AG04450 (cell line): ENCODE results near the gene SLC22A5. TPM values are rescaled to one million over a fixed set of nuclear protein-coding genes. Genes with fewer than 3 reads are reported as not detected.
"Not testable (repeated sequence)": the region's sequence is repeated elsewhere in the genome, so short reads cannot be mapped to it uniquely, and the experiment has no call there.

Source experiments
- CTCF ChIA-PET: fragments of 300-600, 350-600 bp; formaldehyde crosslinking; extraction: SDS; loops from one replicate; lab custom pipeline; 2022; ENCODE audit warnings: antibody characterized with exemption, inconsistent platforms; lab: Charles Lee
- POLR2A ChIA-PET: fragments of 350-600 bp; formaldehyde crosslinking; extraction: SDS; loops from one replicate; lab custom pipeline; 2021; ENCODE audit warnings: antibody characterized with exemption, inconsistent platforms; lab: Yijun Ruan, JAX
- DNase-seq: peaks from one replicate; pipeline ENCODE4 v3.0.0-alpha.2; 2011; ENCODE audit warnings: low read depth, low spot score
- H3K27ac ChIP-seq: one replicate; pipeline ENCODE4 v1.5.1; 2012; ENCODE audit warnings: low read depth, low read length, control low read depth
- H3K27me3 ChIP-seq: one replicate; pipeline ENCODE4 v1.6.0; 2012; ENCODE audit warnings: low read length; ENCODE audit not compliant: control insufficient read depth, insufficient read depth
- H3K4me3 ChIP-seq: 2 replicates; pipeline ENCODE4 v1.5.1; 2011; ENCODE audit warnings: mild to moderate bottlenecking, low read depth, low read length, control low read depth
- H3K9me3 ChIP-seq: 2 replicates; pipeline ENCODE4 v1.5.1; 2012; ENCODE audit warnings: low read length; ENCODE audit not compliant: control insufficient read depth, insufficient read depth
- CTCF ChIP-seq: IDR thresholded peaks from 2 replicates; pipeline ENCODE4 v1.5.1; 2011; ENCODE audit warnings: low read depth, low read length, control low read depth, inconsistent platforms
- polyA plus RNA-seq: library from polyadenylated mRNA; depleted of rRNA; stranded (reverse); fragments of >200 nt; gene quantifications from 2 replicates; pipeline ENCODE4 v1.2.3, GENCODE V29; 2011; rRNA removed
- small RNA-seq: library from RNA; depleted of rRNA; stranded (forward); fragments of <200 nt; gene quantifications from one replicate; pipeline ENCODE3, GENCODE V24; 2012; ENCODE audit warnings: low read depth; ENCODE audit not compliant: insufficient read length

The SLC22A5 gene
- polyA plus RNA-seq, 1 experiment: 6.9 TPM

GRCh38 chr5:132437604-132438266, 68.2 kb downstream of the SLC22A5 start:
- Histone ChIP-seq H3K27me3 (no peaks in the 10 kb centered on the region), H3K27ac (peak overlapping the region; percentile 88), H3K4me3 (no peak overlapping the region), H3K9me3 (no peaks in the 10 kb centered on the region)
- DNase-seq: peak; percentile 89
- TF ChIP-seq CTCF: no peak
- ChIA-PET POLR2A (interaction anchor here (1.0 to 1.5 kb wide), 5 partner anchors 9 to 59 kb away, joined by 3 to 10 read pairs (median 5); partner anchors contain the start of gene IRF1), CTCF (interaction anchor here (0.6 to 2.4 kb wide), 6 partner anchors 10 to 383 kb away, joined by 3 to 6 read pairs (median 4); no protein-coding TSS in a partner anchor)

GRCh38 chr5:132438267-132438645, 68.7 kb downstream of the SLC22A5 start:
- ChIA-PET CTCF (interaction anchor here (0.6 to 2.6 kb wide), 6 partner anchors 9 to 382 kb away, joined by 3 to 9 read pairs (median 4); no protein-coding TSS in a partner anchor), POLR2A (interaction anchor here (1.0 to 1.5 kb wide), 5 partner anchors 9 to 59 kb away, joined by 3 to 10 read pairs (median 5); partner anchors contain the start of gene IRF1)
- peak overlapping the region; percentile 94 for H3K27ac ChIP-seq
- H3K4me3 ChIP-seq, DNase-seq, H3K27me3 ChIP-seq, H3K9me3 ChIP-seq: not testable (repeated sequence)

DNA sequence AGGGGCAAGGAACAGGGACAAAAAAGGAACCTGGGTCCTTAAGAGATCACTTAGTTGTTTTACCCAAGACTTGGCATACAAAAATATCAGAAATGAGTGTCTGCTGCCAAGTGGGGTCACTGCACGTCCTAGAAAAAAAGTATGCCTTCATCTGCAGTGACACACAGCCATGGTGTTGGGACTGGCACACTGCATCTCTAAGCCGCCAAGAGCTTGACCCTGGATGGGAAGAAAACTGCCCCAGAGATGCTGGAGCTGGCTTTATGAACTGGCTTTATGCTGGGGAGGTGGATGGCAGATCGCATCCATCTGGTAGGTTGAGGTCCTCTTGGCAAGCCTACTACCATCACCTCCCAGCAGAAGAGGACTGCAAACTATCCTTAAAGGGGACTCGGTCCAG, 69.4 kb downstream of the SLC22A5 start:
- DNase-seq: no peak
- no peaks in the 10 kb centered on the region for H3K27me3 ChIP-seq
- CTCF ChIA-PET: interaction anchor here (0.6 to 2.6 kb wide), 10 partner anchors 12 to 465 kb away, joined by 3 to 9 read pairs (median 4); partner anchors contain the start of gene IRF1
- H3K27ac ChIP-seq: peak overlapping the region; percentile 94
- H3K4me3 ChIP-seq: no peak overlapping the region
- no peak for TF ChIP-seq CTCF
- POLR2A ChIA-PET: interaction anchor here (0.9 to 1.5 kb wide), 8 partner anchors 10 to 52 kb away, joined by 3 to 16 read pairs (median 6); partner anchors contain the start of gene IRF1
- no peaks in the 10 kb centered on the region for H3K9me3 ChIP-seq

- Histone ChIP-seq H3K27ac (peak overlapping the region; percentile 94), H3K9me3 (no peaks in the 10 kb centered on the region), H3K4me3 (no peak overlapping the region), H3K27me3 (no peaks in the 10 kb centered on the region)
- DNase-seq: peak; percentile 83
- ChIA-PET POLR2A (interaction anchor here (0.7 to 1.4 kb wide), 11 partner anchors 7 to 59 kb away, joined by 3 to 16 read pairs (median 5); partner anchors contain the start of gene IRF1), CTCF (interaction anchor here (0.6 to 2.6 kb wide), 12 partner anchors 12 to 464 kb away, joined by 3 to 9 read pairs (median 4); partner anchors contain the start of gene IRF1)
- no peak for TF ChIP-seq CTCF
Observed at GRCh38 chr5:132439521-132440089, 70.1 kb downstream of the SLC22A5 start.

- Histone ChIP-seq H3K27me3 (no peaks in the 10 kb centered on the region), H3K9me3 (peaks cover 4% of the 10 kb centered on the region), H3K27ac (no peak overlapping the region), H3K4me3 (no peak overlapping the region)
- CTCF ChIA-PET: no interaction called here
- TF ChIP-seq CTCF: no peak
- POLR2A ChIA-PET: no interaction called here
- no peak for DNase-seq
Observed at GRCh38 chr5:132444061-132444460, 74.6 kb downstream of the SLC22A5 start.

Small RNAs within 50 kb of the gene (small RNA-seq; reads per million reads assigned to genes)
- not detected for gene MIR3936

Other genes starting within 250 kb of the SLC22A5 start
- 178 and 186 TPM in 2 replicates for gene P4HA2, start 141.9 kb upstream of the SLC22A5 start, polyA plus RNA-seq
- gene PDLIM4, start 112.0 kb upstream of the SLC22A5 start, polyA plus RNA-seq: 43.4 and 64.2 TPM in 2 replicates
- gene SLC22A4, start 75.3 kb upstream of the SLC22A5 start, polyA plus RNA-seq: 3.0 and 3.1 TPM in 2 replicates
- 22.6 and 30.0 TPM in 2 replicates for gene IRF1, start 121.1 kb downstream of the SLC22A5 start, polyA plus RNA-seq
- gene IL5, start 173.8 kb downstream of the SLC22A5 start, polyA plus RNA-seq: not detected in 2 replicates
- gene RAD50, start 187.3 kb downstream of the SLC22A5 start, polyA plus RNA-seq: 17.6 and 25.3 TPM in 2 replicates